GM12891 (cell line): ENCODE results near the gene AK9.

Source experiments
- PAX5 ChIP-seq: IDR thresholded peaks from 2 replicates; pipeline ENCODE4 v1.6.1; 2011; ENCODE audit warnings: low read length, moderate library complexity, mild to moderate bottlenecking; ENCODE audit not compliant: insufficient read depth, severe bottlenecking
- POLR2A ChIP-seq: IDR thresholded peaks from 2 replicates; pipeline ENCODE4 v1.6.1; 2011; ENCODE audit warnings: low read depth, low read length, control low read depth
- POLR2AphosphoS5 ChIP-seq: IDR thresholded peaks from 2 replicates; pipeline ENCODE4 v1.6.1; 2011; ENCODE audit warnings: low read depth, low read length, control low read depth
- POU2F2 ChIP-seq: IDR thresholded peaks from 2 replicates; pipeline ENCODE4 v1.6.1; 2011; ENCODE audit warnings: low read depth, mild to moderate bottlenecking, control low read depth, low read length, moderate library complexity
- SPI1 ChIP-seq: IDR thresholded peaks from 2 replicates; pipeline ENCODE4 v1.6.1; 2011; ENCODE audit warnings: low read depth, low read length, control low read depth
- TAF1 ChIP-seq: IDR thresholded peaks from 2 replicates; pipeline ENCODE4 v1.6.1; 2011; ENCODE audit warnings: low read depth, low read length, control low read depth

DNA sequence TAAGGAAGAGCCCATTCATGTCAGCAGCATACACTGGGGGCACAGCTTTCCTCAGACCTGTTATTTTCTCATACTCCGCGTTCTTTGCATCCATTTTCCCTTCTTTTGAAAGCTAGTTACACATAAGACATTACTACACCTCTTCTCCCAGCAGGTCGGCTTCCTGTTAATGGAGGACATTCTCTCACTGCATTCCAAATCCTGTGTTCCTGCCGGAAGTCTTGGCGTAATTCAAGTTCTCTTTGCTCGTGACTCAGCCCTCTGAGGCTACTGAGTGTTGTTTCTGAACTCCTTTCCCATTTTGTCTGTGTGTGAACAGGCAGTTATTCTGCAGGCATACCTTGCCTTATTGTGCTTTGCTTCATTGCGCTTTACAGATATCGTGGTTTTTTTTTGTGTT is 110.5 kb downstream of the AK9 start:
- TF ChIP-seq TAF1 (no peak), POLR2A (no peak), POLR2AphosphoS5 (no peak), PAX5 (no peak), SPI1 (no peak), POU2F2 (no peak)
